HG02571 (cell line): ENCODE data around the gene ZNF217.
"Not testable (repeated sequence)": the region's sequence is repeated elsewhere in the genome, so short reads cannot be mapped to it uniquely, and the experiment has no call there.

Experiments used
- ATAC-seq: cut with Tn5 transposase; IDR thresholded peaks from one replicate; pipeline ENCODE4 v1.9.1; 2021; ENCODE audit warnings: mild to moderate bottlenecking, moderate library complexity; ENCODE audit not compliant: unreplicated experiment

The ZNF217 gene

DNA sequence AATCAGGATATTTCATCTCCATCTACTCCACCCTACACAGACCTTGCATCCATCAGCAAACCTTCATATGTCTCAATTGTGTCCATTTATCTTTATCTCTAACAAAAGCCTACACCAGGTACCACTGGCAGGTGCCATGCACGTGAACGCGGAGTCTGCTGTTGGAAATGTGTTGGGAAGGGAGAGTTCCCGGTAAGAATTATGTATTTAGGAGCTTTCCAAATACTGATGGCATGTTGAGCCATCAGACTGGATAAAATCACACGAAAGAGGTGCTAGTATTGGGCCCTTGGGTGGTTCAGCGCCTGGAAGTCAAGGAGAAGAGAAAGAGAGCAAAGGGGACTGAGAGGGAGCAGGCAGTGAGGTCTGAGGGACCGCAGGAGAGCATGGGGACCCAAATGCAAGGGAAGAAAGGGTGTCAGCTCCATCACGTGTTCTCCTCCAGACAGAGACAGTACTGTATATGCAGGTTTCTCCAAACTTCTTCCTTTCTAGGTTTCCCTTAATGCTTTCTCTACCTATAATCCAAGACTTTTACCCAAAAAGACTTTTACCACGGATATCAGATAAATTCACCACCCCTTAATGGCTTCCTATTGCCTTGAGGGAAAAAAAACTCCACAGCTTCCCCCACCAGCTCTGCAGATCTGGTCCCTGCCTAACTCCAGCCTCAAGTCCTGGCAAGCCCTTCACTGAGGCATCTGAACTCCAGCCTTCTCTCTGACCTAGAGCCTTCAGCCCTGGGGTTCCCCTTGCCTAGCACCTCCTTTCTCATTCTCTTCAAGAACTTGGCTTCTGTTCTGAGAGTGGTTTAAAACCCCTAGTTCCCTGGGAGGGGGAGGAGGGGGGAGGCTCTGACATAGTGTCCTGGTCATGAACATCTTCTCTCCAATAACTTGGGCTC is 4.8 kb upstream of the ZNF217 start:
- no peak for ATAC-seq

DNA sequence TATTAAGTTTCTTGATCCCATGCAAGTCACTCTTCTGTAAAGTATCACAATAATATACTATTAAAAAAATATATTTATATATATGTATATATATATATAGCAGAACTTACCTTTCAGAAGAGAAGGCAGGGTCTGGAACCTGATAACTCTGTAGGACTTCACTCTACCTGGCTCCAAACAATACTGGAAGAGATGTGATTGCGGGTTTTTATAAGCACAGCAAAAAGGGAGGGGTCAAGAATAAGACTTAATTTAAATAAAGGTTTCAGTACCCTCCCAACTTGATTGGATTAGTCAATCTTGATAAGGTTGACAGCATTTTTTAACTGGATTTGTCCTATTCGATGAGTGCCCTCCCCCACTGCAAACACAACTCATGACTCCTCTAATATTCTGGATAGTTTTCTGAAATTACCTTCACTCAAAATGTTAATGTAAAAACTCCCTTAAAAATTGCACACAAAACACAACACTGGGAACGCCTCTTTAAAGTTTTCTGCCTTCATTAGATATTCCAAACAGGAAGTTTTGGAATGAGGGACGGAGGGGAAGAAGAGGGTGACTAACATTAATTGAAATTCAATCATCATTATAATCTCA is 4.0 kb upstream of the ZNF217 start:
- no peak for ATAC-seq

DNA sequence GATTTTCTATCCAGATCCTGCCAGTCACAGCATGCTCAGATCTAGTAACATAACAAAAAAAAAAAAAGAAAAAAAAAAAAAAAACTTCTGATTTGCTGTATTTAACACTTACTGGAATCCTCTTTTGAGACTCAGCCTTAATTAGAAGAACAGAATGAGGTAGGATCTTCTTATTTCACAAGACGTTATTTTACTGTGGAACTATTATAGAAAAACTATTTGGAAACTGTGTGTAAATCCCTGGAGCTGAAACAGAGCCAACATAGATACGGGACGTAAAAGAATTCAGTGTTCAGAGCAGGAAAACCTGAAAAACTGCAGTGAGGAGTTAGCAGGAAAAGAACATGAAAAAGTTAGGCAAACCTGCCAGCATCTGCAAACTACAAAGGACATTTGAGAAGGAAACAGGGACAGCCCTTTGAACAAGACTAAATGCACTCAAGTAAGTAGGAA is 3.4 kb upstream of the ZNF217 start:
- ATAC-seq: no peak

DNA sequence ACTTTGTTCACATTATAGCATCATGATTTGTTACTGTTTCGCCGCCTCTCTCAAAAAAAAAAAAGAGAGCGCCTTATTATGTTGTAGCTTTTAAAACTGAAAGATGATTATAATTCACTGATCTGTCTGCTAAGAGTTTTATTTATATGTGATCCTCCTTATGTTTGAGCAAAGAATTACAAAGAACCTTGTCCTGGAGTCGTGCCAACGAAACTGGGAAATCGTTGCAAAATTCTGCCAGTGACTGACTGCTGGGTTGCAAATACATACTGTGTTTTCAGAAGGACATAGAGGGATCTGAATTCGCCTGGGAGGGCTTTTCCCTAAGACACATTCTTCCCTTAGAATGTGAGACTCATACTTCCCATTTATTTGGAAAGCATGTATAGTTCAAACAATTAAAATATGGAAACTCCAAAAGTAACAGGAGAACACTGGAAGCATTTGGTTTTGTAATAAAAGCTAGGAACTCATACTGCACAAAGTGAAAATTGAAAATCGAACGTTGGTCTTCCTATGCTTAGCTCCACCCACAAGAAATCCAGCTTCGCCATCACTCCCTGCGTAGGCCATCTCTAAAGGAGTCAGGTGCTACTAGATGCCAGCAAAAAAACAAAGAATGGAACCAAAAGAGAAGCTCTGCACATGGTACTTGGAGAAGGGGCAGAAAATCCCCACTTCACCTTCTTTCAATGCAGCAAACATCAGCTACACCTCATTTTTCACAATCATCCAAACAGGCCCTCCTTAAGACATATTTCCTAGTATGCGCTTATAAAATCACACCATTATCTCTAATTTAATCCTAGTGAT is 2.8 kb upstream of the ZNF217 start:
- ATAC-seq: not testable (repeated sequence)

DNA sequence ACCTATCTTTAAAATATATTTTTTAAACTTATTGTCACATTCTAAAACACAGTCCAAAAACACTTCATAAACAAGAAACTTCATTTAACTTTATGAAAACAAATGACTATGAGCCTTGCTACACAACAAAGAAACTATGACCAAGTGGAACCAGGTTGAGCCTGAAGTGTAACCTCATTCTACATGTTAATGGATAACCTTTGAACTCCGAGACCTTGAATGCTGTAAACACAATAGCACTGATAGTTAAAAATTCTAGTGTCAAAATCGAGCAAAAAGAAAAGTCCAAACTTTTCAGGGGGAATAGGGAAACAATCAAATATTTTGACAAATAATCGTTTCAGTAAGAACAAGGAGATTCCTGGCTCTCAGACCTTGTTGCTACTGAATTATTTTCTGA is 2.1 kb upstream of the ZNF217 start:
- ATAC-seq: not testable (repeated sequence)

DNA sequence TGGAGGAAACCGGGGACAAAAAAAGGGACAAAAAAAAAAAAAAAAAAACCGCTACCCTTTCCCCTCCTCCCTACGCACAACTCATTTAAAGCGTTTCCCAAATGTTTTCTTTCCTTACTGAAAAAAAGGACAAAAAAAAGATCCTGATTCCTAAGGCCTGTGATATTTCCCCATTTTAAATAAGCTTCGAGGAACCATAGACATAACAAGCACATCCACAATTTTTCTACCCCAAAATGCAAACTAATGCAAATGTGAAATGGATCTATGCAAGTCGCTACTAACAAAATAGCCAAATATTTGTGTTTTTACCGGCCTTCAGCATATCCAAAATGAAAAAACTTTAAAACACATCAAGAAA is 1.4 kb upstream of the ZNF217 start:
- no peak for ATAC-seq

DNA sequence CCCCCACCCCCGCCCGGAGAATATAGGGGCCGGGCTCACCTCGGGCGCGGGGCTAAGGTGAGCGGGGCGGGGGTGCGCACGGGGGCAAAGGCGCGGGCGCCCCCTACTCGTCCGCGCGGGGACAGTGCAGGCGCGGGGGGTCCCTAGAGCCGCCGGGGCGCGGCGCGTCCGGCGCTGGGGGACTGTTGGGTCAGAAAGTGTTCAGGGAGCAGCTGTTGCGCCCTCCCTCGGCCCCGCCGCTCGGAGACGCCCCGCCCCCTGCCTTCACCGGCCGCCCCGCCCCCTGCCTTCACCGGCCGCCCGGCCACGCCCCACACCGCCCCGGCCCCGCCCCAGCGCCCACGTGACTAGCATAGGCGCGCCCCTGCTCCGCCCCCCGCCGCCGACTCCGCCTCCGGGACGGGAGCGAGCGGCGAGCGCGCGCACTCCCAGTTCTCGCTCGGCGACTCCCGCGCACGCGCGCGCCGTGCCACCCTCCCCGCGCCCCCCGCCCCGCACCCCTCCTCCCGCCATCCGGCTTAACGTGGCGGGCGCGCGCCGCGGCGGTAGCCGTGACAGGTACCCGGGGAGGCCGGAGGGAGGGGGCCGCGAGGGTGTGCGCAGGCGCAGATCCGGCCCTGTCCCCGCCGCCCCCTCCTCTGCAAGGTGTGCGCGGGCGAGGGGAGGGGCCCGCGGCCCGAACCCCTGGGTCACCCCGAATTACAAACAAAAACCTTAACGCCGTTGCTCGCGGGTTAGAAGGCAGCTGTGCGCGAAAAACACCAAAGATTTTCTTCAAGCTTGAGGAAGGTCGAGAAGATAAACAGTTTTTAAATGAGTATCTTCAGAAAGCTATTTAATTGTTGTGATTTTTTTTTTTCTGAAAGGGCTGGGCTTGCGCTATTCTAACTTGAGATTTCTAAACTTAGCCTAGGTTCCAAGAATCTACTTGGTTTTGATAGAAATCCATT is 704 bp upstream of the ZNF217 start:
- peak; percentile 59 for ATAC-seq

DNA sequence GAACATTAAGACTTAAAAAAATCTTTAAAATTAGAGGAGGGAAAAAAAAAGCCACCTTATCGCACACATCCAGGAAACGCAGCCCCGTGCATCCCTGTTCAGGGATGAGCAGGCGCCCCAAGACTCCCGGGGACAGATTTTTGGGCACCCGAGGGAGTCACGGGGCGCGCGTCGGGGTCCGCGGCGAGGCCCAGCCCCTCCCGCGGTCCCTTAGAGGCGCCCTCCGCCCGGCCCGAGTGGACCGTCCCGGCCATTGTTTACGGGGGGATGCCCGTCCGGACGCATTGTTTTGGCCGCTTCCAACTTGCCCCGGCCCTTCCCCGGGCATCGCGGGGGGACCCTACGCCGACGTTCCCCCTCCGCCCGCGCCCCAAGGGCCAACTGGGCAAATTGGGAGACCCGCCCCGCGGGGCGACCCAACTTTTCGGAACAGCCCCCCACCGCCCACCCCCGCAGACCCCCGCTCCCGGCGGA is 610 bp downstream of the ZNF217 start:
- ATAC-seq: peak; percentile 2

DNA sequence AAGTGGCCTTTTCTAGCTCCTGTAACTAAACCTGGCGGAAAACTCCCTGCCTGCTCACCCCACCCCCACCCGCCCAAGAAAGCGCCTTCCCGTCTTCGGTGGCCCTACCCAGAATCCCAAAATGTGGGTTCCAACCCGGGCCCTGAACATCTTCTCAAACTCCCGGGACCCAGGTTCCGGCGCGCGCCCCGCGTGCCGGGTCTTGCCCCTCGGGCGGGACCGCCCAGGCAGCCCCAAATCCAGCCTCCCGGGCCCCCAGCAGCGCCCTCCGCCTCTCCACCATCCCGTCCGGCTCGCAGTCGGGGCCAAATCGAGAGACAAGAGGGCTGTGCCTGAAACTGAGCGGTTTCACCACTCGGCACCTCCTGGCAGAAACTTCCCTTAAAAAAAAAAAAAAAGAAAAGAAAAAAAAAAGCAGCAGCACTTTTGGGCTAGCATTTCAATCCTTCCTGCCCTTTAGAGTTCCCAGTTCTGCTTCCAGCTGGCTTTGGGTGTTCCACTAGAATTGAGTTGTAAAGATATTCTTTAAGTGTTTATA is 1.1 kb downstream of the ZNF217 start:
- peak; percentile 20 for ATAC-seq

DNA sequence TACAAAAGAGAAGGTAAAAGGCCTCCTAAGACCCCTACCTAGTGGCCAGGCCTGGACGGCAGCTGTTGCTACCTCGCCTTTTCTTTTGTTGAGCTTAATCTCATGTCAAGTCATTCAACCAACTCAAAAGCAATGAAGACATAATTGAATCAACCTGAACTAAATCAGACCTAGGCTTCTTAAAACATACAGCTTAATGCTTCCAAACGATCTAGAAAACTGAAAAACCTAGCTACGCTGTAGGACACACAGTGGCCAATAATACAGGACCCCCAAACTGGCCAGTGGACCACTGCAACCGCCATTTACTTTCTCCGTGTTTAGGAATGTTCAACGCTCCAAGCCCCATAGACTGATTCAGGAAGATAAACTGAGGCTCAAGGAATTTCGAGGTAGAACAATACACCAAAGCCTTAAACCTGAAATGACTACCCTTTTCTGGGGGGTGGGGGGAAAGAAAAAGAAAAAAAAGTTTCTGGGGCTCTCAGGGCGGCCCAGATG is 1.6 kb downstream of the ZNF217 start:
- ATAC-seq: not testable (repeated sequence)

DNA sequence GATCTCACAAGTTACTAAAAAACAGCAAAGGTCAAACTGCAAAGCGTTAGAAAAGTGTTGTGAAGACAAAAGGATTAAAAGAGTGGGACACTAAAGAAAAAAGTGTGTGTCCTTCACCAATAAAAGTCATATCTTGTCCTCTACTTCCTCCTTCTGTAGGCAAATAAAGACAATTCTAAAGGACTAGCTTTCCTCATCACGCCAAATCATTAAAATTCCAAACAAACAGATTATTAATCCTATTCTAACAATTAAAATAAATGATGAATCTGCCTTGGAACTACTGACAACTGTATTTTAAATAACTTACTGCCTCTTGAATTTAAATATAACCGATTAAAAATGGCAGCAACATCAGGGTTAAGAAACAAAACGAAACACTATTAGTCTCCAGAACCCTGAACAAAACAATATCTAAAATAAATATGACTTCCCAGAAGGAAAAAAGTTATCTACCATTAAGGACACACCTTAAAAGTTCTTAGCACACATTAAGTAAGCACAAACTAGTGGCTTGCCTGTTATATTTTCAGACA is 2.4 kb downstream of the ZNF217 start:
- not testable (repeated sequence) for ATAC-seq

DNA sequence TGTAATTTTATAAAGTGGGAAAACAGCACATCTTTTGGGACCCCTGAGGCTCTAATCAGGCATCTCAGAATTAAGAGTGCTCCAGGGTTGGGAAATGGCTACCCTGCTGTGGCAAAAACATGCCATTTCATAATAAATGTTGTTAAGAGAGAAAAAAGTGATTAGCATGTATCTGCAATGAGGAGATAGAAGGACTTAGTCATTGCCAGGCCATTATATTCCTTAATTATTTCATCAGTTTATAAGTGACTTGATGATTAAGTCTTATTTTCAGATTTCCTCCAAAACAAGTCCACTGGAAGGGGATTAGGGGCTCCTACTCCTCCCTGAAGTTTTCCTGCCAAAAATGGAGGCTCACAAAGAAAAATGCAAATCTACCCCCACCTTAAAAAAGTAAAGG is 3.0 kb downstream of the ZNF217 start:
- not testable (repeated sequence) for ATAC-seq

DNA sequence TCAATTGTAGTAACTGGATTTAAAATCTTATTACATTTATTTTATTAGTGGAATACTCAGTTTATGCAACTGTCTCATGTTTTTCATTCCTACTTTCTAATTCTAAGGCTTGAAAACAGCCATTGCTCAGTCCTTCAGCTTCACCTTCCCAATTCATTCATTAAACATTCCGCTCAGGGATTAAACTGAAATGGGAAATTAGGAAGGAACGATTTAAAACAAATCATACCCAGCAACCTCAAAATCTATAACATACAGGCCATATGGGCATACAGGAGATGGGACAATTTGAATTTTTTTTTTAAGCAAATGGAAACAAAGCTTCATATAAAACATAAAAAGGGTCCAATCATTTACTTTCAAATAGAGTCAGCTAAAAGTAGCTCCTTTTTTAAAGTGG is 3.5 kb downstream of the ZNF217 start:
- ATAC-seq: not testable (repeated sequence)

DNA sequence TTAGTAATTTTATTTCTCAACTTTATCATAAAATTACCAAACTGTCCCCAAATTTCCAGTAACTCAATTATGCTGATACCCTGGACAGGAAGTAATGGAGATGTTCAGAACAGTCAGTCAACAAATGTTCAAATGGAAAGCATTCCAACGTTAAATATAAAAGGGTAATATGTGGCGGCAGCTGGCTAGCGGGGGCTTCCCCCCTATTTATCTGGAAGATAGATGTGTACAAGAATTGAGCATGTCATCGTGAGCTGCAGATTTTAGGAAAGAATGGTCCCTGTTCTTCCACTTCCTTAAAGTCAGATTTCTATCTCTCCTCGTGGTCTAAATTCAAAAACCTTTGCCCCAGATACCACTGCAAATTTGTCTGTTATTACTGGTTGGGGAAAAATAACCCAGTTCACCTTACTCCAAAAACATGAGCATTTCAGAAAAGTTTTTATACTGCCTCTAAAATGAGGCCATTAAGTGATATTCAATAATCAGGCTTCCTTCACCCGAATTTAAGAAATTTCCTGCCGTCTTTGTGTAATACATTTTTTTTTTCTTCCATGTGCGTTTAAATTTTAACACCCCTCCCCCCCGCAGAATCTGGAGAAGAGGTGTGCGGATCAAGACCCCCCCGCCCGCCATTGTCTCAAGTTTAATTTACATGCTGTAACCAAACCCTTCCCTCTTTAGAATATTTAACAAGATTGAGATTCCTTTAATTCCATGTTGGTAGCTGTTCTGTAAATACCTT is 4.1 kb downstream of the ZNF217 start:
- not testable (repeated sequence) for ATAC-seq

DNA sequence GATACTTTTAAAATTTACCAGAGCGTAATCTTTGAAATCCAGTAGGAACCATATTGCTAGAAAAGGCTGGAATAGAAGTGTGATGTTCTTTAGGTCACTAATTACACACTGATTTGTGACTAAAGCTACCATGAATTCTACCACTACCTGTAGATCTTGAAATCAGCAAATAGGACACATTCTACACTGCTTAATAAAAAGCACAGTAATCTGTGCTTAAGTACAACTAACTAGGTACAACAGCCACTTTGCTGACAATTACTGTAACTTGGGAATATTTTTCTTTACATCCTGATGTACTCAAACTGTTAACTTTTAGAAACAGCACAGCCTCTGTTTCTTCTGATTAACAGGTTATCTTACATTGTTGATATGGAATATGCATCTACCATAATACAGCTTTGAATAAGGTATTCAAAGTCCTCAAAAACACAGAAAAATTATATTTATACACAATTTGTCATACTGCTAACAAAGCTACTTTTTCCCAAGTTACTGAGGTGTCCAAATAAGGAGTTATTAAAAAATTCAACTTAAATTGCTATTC is 6.4 kb downstream of the ZNF217 start:
- ATAC-seq: not testable (repeated sequence)

DNA sequence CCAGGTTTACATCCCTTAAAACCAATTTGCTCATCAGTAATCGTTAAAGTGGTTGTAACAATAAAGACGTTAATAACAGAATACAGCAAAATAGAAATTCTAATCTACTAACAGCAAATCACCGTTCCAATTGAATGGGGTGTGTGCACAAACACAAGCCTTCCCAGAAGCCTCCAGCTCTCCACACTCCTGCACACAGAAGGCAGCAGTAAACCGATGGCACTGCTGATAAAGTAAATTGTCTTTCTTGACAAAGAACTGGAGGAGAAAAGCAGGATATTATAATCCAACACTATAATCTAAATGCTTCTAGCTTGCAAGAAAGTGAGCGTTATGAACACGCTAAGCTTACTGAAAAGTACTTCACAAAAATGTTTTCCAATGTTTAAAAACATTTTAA is 7.0 kb downstream of the ZNF217 start:
- ATAC-seq: no peak

DNA sequence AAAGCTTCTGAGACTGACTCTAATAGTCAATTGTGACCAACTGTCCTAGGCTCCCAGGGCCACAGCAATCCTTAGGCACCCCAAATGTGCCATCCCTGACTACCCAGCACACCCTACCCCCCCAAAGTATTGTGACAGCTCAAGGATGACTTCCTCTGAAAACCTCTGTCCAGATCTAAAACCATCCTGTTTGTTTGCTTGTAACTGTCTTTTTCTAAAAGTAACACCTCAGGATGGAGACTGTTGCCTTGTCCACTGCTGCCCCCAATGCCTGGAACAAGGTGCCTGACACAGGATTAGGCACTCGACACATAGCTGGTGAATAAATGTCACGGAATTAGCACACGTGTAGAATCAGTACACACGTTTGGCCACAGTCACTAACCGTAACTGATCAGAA is 7.7 kb downstream of the ZNF217 start:
- ATAC-seq: not testable (repeated sequence)

DNA sequence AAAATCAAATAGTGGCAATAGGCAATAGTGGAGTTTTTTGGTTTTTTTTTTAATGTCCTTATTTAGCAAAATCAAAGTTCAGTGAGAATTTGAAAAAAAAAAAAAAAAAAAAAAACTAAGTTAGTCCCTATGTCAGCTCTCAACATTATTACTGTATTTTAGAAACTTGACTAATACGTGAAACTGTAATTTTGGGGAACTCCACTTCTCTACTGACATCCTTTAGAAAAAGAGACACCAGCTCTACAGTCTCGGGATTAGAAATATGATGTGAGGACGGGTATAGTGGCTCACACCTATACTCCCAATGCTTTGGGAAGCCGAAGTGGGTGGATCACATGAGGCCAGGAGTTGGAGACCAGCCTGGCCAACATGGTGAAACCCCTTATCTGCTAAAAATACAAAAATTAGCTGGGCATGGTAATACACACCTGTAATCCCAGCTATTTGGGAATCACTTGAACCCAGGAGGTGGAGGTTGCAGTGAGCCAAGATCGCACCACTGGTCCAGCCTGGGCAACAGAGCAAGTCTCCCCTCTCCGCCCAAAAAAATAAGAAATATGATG is 8.6 kb downstream of the ZNF217 start:
- not testable (repeated sequence) for ATAC-seq
